Stimulated activated naive CD4-positive, alpha-beta T cell (primary cell): ENCODE results near the gene MRM3.
"Not testable (repeated sequence)": the region's sequence is repeated elsewhere in the genome, so short reads cannot be mapped to it uniquely, and the experiment has no call there.

Experiments used
- DNase-seq, 6 experiments: peaks; one replicate each; lab custom pipeline; 2025; lab: John Stamatoyannopoulos, UW

Gene MRM3

GRCh38 chr17:826778-827177, 44.6 kb downstream of the MRM3 start:
- DNase-seq = no peak

GRCh38 chr17:828761-829160, 46.6 kb downstream of the MRM3 start:
- DNase-seq = no peak

DNA sequence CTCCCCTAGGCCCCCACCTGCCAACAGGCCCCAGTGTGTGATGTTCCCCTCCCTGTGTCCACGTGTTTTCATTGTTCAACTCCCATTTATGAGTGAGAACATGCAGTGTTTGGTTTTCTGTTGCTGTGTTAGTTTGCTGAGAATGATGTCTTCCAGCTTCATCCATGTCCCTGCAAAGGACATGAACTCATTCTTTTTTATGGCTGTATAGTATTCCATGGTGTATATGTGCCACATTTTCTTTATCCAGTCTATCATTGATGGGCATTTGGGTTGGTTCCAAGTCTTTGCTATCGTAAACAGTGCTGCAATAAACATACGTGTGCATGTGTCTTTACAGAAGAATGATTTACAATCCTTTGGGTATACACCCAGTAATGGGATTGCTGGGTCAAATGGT, 47.5 kb downstream of the MRM3 start:
- not testable (repeated sequence) for DNase-seq

GRCh38 chr17:830381-830780, 48.2 kb downstream of the MRM3 start:
- DNase-seq = no peak

GRCh38 chr17:830950-831349, 48.8 kb downstream of the MRM3 start:
- DNase-seq = no peak

- no peak for DNase-seq
Observed at GRCh38 chr17:834136-834535, 52.0 kb downstream of the MRM3 start.

DNA sequence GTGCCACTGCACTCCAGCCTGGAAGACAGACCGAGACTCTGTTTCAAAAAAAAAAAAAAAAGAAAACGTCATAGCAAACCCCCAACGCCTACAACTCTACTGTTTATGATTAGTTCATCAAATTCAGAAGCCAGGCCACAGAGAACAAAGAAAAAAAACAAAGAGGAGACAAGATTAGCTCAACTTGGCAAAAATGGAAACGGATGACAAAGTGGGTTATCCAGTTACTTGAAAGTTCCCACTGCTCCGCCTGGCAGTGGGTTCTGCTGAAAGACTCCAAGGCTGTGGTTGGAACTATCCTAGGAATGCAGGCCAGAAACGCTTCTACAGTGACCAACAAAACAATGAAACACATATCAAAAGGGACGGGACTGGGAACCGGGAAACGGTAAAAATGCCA, 53.1 kb downstream of the MRM3 start:
- DNase-seq = no peak

- not testable (repeated sequence) for DNase-seq
Observed at GRCh38 chr17:835721-836120, 53.6 kb downstream of the MRM3 start.

DNA sequence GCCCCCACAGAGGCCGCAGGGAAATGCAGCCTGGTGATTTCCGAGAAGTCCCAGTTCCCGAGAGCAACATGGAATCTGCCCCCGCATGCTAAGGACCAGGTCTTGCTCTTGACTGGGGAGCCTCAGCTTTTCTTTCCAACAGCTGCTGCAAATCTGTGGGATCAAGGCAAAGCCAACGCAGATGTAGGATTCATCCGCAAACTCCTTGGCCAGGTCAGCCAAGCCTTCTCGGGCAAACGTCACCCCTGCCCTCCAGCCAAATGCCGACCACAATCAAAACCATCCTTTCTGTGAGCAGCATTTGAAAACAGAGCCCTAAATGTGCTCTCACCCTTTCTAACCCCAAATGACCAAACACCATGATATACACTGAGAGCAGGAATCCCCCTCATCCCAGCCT, 54.0 kb downstream of the MRM3 start:
- DNase-seq = no peak

DNA sequence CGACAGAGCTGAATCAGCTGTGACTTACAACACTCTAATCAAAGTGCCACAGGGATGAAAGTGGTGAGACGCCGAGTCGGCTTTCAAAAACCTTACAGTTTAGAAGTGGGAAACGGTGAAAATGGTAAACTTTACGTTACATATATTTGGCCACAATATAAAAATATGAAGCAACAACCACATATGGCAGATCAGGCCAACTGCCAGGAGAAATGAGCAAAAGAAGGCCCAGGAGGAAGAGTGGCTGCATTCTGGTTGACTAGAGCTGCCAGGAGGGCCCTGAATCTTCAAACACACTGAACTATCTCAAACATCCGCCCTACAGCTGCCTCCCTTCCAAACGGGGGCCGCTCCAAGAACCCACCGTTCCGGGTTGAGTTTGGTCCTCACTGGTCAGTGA, 56.3 kb downstream of the MRM3 start:
- no peak for DNase-seq

- no peak for DNase-seq
Observed at GRCh38 chr17:841313-841712, 59.2 kb downstream of the MRM3 start.
